Aorta (tissue), 5 donors: Measurements from ENCODE around the gene NLRP7. TPM values are rescaled to one million over a fixed set of nuclear protein-coding genes. Genes with fewer than 3 reads are reported as not detected.
A peak's percentile ranks its signal among the peaks of the same experiment; 100 is the strongest.
"Not testable (repeated sequence)": the region's sequence is repeated elsewhere in the genome, so short reads cannot be mapped to it uniquely, and the experiment has no call there.

Source experiments
- ATAC-seq: fragments of 200-7000 bp; cut with Tn5 transposase; one replicate; pipeline ENCODE4 v1.9.1; 2022; ENCODE audit warnings: moderate library complexity; ENCODE audit not compliant: low FRiP score
- DNase-seq, 2 donors: peaks; one replicate each; pipeline ENCODE4 v3.0.0-alpha.2; 2020
- H3K27ac ChIP-seq, 2 donors: one replicate each; pipeline ENCODE4 v1.5.1; 2013; ENCODE audit warnings: low read length in 2 of 2, mild to moderate bottlenecking in 2 of 2, moderate library complexity in 2 of 2, control low read depth in 1 of 2, inconsistent platforms in 1 of 2, low read depth in 1 of 2
- H3K27me3 ChIP-seq, 2 donors: one replicate each; pipeline ENCODE4 v1.6.1; 2013; ENCODE audit warnings: control low read depth in 1 of 2, low read length in 1 of 2, mild to moderate bottlenecking in 1 of 2, moderate library complexity in 1 of 2; ENCODE audit not compliant: insufficient read depth in 2 of 2, control insufficient read depth in 1 of 2
- H3K36me3 ChIP-seq, 2 donors: one replicate each; pipeline ENCODE4 v1.6.1; 2013; ENCODE audit warnings: control low read depth in 1 of 2, low read length in 1 of 2, mild to moderate bottlenecking in 1 of 2; ENCODE audit not compliant: insufficient read depth in 2 of 2, control insufficient read depth in 1 of 2
- H3K4me1 ChIP-seq, 2 donors: one replicate each; pipeline ENCODE4 v1.6.1; 2013; ENCODE audit warnings: low read length in 2 of 2, control low read depth in 1 of 2, mild to moderate bottlenecking in 1 of 2, moderate library complexity in 1 of 2; ENCODE audit not compliant: insufficient read depth in 2 of 2, control insufficient read depth in 1 of 2
- H3K4me3 ChIP-seq, 2 donors: one replicate each; pipeline ENCODE4 v1.5.1; 2013; ENCODE audit warnings: low read length in 2 of 2, control low read depth in 1 of 2, mild to moderate bottlenecking in 1 of 2
- H3K9me3 ChIP-seq: one replicate; pipeline ENCODE4 v1.6.1; 2013; ENCODE audit warnings: mild to moderate bottlenecking, low read length; ENCODE audit not compliant: control insufficient read depth
- WGBS, 2 donors: extraction: QIAGEN DNeasy Blood & Tissue Kit; methylation state at CpG; one replicate each; pipeline ENCODE4 v1.1.7; 2013; 5-methylcytosine and 5-hydroxymethylcytosine counted together
- intact Hi-C, 2 donors: fragments of 100-400 bp; cut with DNase I; formaldehyde crosslinking; loops; one replicate each; pipeline versions ENCODE4 v1.14.2 to v1.15.0; 2022
- polyA plus RNA-seq, 2 donors: library from polyadenylated mRNA; stranded (reverse); fragments of 200-250 nt; gene quantifications; one replicate each; pipeline ENCODE4 v1.2.3, GENCODE V29; 2013
- total RNA-seq, 2 donors: library from RNA; stranded (reverse); fragmentation: NEBNext Ultra II Directional; extraction: Animal tissue kit (Norgen Biotek cat#: 25700); gene quantifications; one replicate each; pipeline ENCODE4 v1.2.1, GENCODE V29; 2021
- donor health status: healthy with polysubstance abuse.
- donor health status: Bipolar disorder and iron deficiency.
- donor health status: DM: no; HTN: no; CAD: no.
- donor health status: DM: no; HTN: no; CAD: no.
- donor health status: DM: yes; HTN: yes; CAD: no.

NLRP7 gene
- total and polyA plus RNA-seq, 4 donors, result not detected

DNA sequence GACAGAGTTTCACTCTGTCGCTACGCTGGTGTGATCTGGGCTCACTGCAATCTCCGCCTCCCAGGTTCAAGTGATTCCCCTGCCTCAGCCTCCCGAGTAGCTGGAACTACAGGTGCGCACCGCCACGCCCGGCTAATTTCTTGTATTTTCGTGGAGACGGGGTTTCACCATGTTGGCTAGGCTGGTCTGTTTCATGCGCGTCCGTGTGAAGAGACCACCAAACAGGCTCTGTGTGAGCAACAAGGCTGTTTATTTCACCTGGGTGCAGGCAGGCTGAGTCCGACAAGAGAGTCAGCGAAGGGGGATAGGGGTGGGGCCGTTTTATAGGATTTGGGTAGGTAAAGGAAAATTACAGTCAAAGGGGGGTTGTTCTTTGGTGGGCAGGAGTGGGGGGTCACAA, 53.2 kb downstream of the NLRP7 start:
- peak in 1 of 2 donors; percentile 21 for DNase-seq
- ATAC-seq, H3K27ac ChIP-seq, intact Hi-C loops, H3K4me3 ChIP-seq, H3K9me3 ChIP-seq, H3K36me3 ChIP-seq, H3K27me3 ChIP-seq, H3K4me1 ChIP-seq: not testable (repeated sequence)
- 86% methylated on average over 15 to 16 of the region's 16 CpGs for WGBS, 2 donors

DNA sequence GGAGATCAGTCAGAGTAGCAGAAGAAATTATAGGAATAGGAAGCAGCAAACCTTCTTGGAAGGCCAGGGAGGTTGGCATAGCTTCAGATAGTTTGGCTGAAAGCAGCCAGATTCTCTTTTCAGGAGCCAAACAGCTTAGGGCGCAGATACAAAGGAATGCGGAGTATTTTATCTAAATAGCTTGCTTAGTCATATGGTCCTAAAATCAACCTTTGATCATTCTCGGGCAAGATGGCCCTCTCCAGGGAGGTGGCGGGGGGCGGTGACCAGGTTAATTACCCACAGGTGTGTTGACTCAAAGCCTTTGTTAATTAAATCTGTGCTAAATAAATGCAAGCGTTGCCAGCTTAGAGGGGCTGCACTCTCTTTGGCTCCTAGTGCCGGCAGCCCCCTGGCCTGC, 53.9 kb downstream of the NLRP7 start:
- no peaks in the 10 kb centered on the region for H3K36me3 ChIP-seq
- H3K4me1 ChIP-seq, result no peaks in the 10 kb centered on the region
- H3K27me3 ChIP-seq, result no peaks in the 10 kb centered on the region
- intact Hi-C loops, result no loop called here
- H3K4me3 ChIP-seq, result no peak overlapping the region
- H3K9me3 ChIP-seq, result no peaks in the 10 kb centered on the region
- ATAC-seq (no peak), DNase-seq (peak in 1 of 2 donors; percentile 33)
- H3K27ac ChIP-seq, result no peak overlapping the region
- 30 to 39% methylated on average over 7 of the region's 7 CpGs for WGBS, 2 donors

GRCh38 chr19:54889566-54889965, 57.8 kb downstream of the NLRP7 start:
- Histone ChIP-seq H3K27ac (no peak overlapping the region), H3K9me3 (no peaks in the 10 kb centered on the region), H3K4me1 (no peaks in the 10 kb centered on the region), H3K27me3 (no peaks in the 10 kb centered on the region), H3K36me3 (no peaks in the 10 kb centered on the region), H3K4me3 (no peak overlapping the region)
- DNase-seq (peak in 1 of 2 donors; percentile 33), ATAC-seq (no peak)
- intact Hi-C loops, result no loop called here
- 86% methylated on average over 11 of the region's 11 CpGs for WGBS, 2 donors

- Histone ChIP-seq H3K4me3 (no peak overlapping the region), H3K9me3 (no peaks in the 10 kb centered on the region), H3K27ac (no peak overlapping the region), H3K36me3 (no peaks in the 10 kb centered on the region), H3K4me1 (no peaks in the 10 kb centered on the region), H3K27me3 (no peaks in the 10 kb centered on the region)
- 86 to 90% methylated on average over 10 of the region's 10 CpGs for WGBS, 2 donors
- ATAC-seq (no peak), DNase-seq (no peak)
- intact Hi-C loops, result no loop called here
Measured at GRCh38 chr19:54888239-54888638, 59.1 kb downstream of the NLRP7 start.

DNA sequence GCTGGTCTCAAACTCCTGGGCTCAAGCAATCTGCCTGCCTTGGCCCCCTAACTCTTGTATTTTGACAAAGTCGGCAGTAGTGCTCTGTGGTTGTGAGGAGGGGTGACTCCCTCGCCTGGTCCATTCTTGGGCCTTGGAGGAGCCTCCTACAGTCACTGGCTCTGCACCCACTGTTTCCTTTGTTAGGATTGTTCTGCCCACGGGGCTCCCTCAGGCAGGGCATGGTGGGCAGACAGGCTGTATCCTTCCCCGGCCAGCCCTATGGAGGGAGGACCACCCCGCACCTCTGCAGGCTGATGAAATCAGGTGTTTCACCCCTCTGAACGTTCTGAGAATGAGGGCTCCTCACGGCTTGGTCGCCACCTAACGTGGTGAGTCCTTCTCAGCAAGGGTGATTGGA, 64.1 kb downstream of the NLRP7 start:
- ATAC-seq (no peak), DNase-seq (no peak)
- H3K9me3 ChIP-seq, result no peaks in the 10 kb centered on the region
- H3K27ac ChIP-seq, result no peak overlapping the region
- 75 to 80% methylated on average over 9 of the region's 9 CpGs for WGBS, 2 donors
- no peaks in the 10 kb centered on the region for H3K36me3 ChIP-seq
- intact Hi-C loops, result no loop called here
- no peaks in the 10 kb centered on the region for H3K4me1 ChIP-seq
- no peaks in the 10 kb centered on the region for H3K27me3 ChIP-seq
- no peak overlapping the region for H3K4me3 ChIP-seq

DNA sequence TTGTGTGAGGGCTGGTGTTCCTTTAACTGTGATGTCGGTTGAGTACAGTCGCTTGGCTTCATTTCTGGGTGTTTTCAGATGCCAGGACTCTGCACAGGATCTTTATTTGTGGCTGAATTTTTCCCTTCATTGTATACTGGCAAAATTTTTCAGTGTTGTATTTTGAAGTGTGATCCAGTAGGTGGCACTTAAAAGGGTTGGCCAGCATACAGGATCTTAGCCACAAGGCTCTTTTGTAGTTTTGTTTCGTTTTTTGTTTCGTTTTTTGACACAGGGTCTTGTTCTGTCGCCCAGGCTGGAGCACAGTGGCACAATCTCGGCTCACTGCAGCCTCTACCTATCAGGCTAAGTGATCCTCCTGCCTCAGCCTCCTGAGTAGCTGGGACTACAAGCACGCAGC, 64.6 kb downstream of the NLRP7 start:
- Histone ChIP-seq H3K9me3 (no peaks in the 10 kb centered on the region), H3K36me3 (no peaks in the 10 kb centered on the region), H3K4me1 (no peaks in the 10 kb centered on the region), H3K4me3 (no peak overlapping the region), H3K27me3 (no peaks in the 10 kb centered on the region), H3K27ac (no peak overlapping the region)
- 72 to 74% methylated on average over 7 of the region's 7 CpGs for WGBS, 2 donors
- intact Hi-C loops, result no loop called here
- no peak for DNase-seq
- ATAC-seq, result no peak

DNA sequence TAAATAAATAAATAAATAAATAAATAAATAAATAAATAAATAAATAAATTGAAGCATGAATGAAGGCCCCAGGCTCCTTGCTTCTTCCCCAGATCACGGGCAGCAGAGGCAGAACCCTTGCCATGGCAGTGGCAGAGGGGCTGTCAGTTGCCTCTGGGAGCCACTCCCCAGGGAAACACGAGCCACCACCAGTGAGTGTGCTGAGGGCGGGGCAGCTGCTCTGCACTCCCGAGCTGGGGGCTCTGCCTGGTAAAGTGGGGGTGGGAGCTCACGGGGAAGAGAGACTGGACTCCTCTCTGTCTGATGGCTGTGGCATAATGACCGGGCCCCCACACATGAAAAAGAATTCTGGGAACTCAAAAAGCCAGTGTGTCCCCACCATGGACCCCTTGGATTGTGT, 65.4 kb downstream of the NLRP7 start:
- H3K4me3 ChIP-seq, result no peak overlapping the region
- no peaks in the 10 kb centered on the region for H3K9me3 ChIP-seq
- H3K27me3 ChIP-seq, result no peaks in the 10 kb centered on the region
- H3K27ac ChIP-seq, result no peak overlapping the region
- no peak for ATAC-seq
- WGBS, 2 donors, result 66% methylated on average over 6 of the region's 6 CpGs
- intact Hi-C loops, result no loop called here
- H3K36me3 ChIP-seq, result no peaks in the 10 kb centered on the region
- no peak for DNase-seq
- no peaks in the 10 kb centered on the region for H3K4me1 ChIP-seq

GRCh38 chr19:54877471-54877870, 69.9 kb downstream of the NLRP7 start:
- Histone ChIP-seq H3K4me3 (no peak overlapping the region), H3K27ac (no peak overlapping the region), H3K9me3 (no peaks in the 10 kb centered on the region), H3K36me3 (no peaks in the 10 kb centered on the region), H3K27me3 (no peaks in the 10 kb centered on the region), H3K4me1 (no peaks in the 10 kb centered on the region)
- 57 to 69% methylated on average over 3 of the region's 3 CpGs for WGBS, 2 donors
- intact Hi-C loops, result no loop called here
- no peak for ATAC-seq
- no peak for DNase-seq

- no peak overlapping the region for H3K27ac ChIP-seq
- 51 to 57% methylated on average over 2 of the region's 2 CpGs for WGBS, 2 donors
- no peak overlapping the region for H3K4me3 ChIP-seq
- H3K27me3 ChIP-seq, result no peaks in the 10 kb centered on the region
- no peak for DNase-seq
- H3K36me3 ChIP-seq, result no peaks in the 10 kb centered on the region
- no peak for ATAC-seq
- intact Hi-C loops, result no loop called here
- no peaks in the 10 kb centered on the region for H3K9me3 ChIP-seq
- no peaks in the 10 kb centered on the region for H3K4me1 ChIP-seq
Measured at GRCh38 chr19:54875506-54875905, 71.8 kb downstream of the NLRP7 start.
